Measurements from ENCODE around the gene ARHGAP22.

ARHGAP22 gene

DNA sequence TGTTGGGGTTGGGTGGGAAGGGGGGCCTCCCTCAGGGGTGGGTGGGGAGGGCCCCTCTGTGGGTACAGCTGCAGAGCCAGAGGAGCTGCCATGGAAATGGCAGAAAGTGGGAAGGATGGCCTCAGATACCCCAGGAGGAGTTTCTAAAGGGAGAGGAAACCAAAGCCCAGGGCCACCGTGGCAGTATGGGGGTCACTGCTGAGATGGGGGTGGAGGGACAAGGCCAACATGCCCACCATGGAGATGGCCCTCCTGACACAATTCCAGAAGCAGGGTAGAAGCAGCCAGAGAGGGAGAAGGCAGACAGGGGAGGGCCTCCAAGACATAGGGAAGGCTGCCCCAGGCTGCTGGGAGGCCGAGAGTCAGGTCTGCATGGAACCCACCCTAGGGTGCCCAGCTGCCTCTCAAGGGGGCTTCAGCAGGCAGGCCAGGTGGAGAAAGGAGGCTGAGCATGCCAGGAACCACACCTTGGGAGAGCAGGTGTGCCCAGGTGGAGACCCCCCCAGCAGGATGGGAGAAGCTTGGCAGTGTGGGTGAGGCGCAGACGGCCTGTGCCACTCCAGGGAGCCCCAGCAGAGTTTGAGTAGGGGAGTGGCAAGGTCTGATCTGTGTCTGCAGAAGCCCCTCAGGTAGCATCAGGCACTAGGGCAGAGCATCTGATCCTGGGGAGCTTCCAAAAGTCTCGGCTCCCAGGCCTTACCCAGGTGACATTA, 146.8 kb downstream of the ARHGAP22 start:
- TF ChIP-seq, protein P1, sequence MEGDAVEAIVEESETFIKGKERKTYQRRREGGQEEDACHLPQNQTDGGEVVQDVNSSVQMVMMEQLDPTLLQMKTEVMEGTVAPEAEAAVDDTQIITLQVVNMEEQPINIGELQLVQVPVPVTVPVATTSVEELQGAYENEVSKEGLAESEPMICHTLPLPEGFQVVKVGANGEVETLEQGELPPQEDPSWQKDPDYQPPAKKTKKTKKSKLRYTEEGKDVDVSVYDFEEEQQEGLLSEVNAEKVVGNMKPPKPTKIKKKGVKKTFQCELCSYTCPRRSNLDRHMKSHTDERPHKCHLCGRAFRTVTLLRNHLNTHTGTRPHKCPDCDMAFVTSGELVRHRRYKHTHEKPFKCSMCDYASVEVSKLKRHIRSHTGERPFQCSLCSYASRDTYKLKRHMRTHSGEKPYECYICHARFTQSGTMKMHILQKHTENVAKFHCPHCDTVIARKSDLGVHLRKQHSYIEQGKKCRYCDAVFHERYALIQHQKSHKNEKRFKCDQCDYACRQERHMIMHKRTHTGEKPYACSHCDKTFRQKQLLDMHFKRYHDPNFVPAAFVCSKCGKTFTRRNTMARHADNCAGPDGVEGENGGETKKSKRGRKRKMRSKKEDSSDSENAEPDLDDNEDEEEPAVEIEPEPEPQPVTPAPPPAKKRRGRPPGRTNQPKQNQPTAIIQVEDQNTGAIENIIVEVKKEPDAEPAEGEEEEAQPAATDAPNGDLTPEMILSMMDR (IDR thresholded peaks at IDR 0.05; ENCODE audit: poor library complexity, severe bottlenecking): no peak
- ATAC-seq (ENCODE audit: low read depth): no peak
- Histone ChIP-seq H3K4me3 (ENCODE audit: severe bottlenecking) (no peak overlapping the region), H3K9me3 (ENCODE audit: severe bottlenecking) (no peaks in the 10 kb centered on the region), H3K36me3 (ENCODE audit: low read depth) (no peaks in the 10 kb centered on the region), H3K27me3 (ENCODE audit: insufficient read depth, poor library complexity, severe bottlenecking) (no peaks in the 10 kb centered on the region), H3K27ac (ENCODE audit: poor library complexity, severe bottlenecking) (no peak overlapping the region), H3K4me1 (ENCODE audit: insufficient read depth, poor library complexity, severe bottlenecking) (no peaks in the 10 kb centered on the region)
- peak; percentile 36 for DNase-seq (ENCODE audit: low spot score)

DNA sequence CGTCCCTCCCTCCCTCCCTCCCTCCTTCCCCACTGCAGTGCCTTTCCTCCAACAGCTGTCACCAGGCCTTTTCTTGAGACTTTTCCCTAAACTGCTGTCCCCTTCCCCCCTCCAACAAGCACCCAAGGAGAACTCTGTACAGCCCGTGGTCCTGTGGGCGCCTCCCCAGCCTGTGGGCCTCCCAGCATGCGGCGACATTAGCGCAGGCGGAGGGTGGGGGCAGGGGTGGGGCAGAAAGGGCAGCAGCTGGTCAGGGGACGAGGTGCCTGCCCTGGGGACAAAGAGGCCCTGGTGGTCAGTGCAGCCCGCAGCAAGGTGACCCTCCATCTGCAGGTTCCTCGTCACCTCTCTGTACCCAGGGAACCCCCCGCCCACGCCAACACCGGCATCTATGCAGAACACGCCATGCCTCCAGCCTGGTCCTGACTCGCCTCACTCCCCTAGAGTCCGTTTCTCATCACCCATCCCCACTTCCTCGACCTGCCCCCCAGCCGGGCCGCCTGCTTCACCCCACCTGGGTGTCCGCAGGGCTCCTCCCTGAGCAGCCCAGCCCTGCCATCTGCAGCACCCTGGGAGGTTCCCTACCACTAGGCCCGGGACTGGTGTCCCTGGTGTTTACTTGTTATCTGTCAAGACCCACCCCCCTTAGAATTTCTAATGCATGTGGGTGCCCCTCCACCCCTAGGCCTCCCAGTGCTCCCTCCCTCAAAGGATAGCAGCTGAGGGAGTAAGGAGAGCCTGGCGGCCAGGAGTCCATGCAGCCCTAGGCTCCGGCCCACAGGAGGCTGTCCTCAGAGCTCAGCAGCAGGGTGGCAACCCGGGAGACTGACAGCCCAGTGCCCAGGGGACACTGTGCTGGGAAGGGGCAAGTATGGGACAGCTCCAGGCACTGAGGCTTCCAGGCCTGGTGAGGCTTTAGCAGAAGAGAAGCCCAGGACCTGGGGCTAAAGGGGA, 147.8 kb downstream of the ARHGAP22 start:
- Histone ChIP-seq H3K27ac (ENCODE audit: poor library complexity, severe bottlenecking) (no peak overlapping the region), H3K9me3 (ENCODE audit: severe bottlenecking) (no peaks in the 10 kb centered on the region), H3K27me3 (ENCODE audit: insufficient read depth, poor library complexity, severe bottlenecking) (no peaks in the 10 kb centered on the region), H3K4me1 (ENCODE audit: insufficient read depth, poor library complexity, severe bottlenecking) (no peaks in the 10 kb centered on the region), H3K4me3 (ENCODE audit: severe bottlenecking) (no peak overlapping the region), H3K36me3 (ENCODE audit: low read depth) (no peaks in the 10 kb centered on the region)
- ATAC-seq (ENCODE audit: low read depth) (no peak), DNase-seq (ENCODE audit: low spot score) (peak; percentile 61)
- TF ChIP-seq, protein P1 (IDR thresholded peaks at IDR 0.05; ENCODE audit: poor library complexity, severe bottlenecking): no peak

GRCh38 chr10:48456361-48456804, 148.5 kb downstream of the ARHGAP22 start:
- Histone ChIP-seq H3K36me3 (ENCODE audit: low read depth) (no peaks in the 10 kb centered on the region), H3K4me3 (ENCODE audit: severe bottlenecking) (no peak overlapping the region), H3K27me3 (ENCODE audit: insufficient read depth, poor library complexity, severe bottlenecking) (no peaks in the 10 kb centered on the region), H3K9me3 (ENCODE audit: severe bottlenecking) (no peaks in the 10 kb centered on the region), H3K4me1 (ENCODE audit: insufficient read depth, poor library complexity, severe bottlenecking) (no peaks in the 10 kb centered on the region), H3K27ac (ENCODE audit: poor library complexity, severe bottlenecking) (no peak overlapping the region)
- TF ChIP-seq, protein P1 (IDR thresholded peaks at IDR 0.05; ENCODE audit: poor library complexity, severe bottlenecking): no peak
- peak; percentile 31 for DNase-seq (ENCODE audit: low spot score)
- no peak for ATAC-seq (ENCODE audit: low read depth)

DNA sequence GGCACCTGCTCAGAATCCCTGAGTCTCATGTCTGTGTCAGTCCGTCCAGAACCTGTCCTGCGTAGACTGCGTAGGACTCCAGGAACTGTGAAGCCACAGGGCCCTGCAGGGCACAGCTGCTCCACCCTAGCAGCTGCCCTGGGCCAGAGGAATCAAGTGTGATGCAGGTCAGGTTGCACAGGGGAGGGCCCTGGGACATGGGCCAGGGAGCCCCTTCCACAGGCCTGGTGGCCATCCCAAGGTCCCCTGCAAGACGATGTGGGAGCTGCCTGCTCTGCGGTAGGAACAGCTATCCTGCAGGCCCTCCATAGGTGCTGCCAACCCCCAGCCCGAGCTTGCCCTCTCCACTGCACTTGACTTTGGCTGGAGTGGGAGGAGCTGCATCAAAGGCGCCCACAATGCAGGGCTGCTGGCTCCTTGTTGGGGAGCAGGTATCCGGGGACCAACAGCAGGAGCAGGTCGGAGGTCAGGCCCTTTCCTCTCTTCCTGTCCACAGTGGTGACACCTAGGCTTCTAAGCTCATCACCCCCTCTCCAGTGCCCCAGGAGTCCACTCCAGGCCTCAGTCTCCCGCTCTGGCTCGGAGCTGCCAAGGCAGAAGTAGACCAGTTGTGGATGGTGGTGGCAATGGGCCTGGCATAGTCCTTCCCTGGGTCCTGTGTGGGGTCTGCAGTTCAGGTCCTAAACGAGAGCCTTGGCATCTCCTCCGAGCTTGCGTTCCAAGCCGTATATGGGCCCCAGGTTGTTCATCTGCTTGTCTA, 149.3 kb downstream of the ARHGAP22 start:
- no peaks in the 10 kb centered on the region for H3K9me3 ChIP-seq (ENCODE audit: severe bottlenecking)
- ATAC-seq (ENCODE audit: low read depth) (no peak), DNase-seq (ENCODE audit: low spot score) (peak; percentile 50)
- no peak overlapping the region for H3K27ac ChIP-seq (ENCODE audit: poor library complexity, severe bottlenecking)
- TF ChIP-seq, protein P1 (IDR thresholded peaks at IDR 0.05; ENCODE audit: poor library complexity, severe bottlenecking): no peak
- no peaks in the 10 kb centered on the region for H3K27me3 ChIP-seq (ENCODE audit: insufficient read depth, poor library complexity, severe bottlenecking)
- no peaks in the 10 kb centered on the region for H3K36me3 ChIP-seq (ENCODE audit: low read depth)
- no peak overlapping the region for H3K4me3 ChIP-seq (ENCODE audit: severe bottlenecking)
- no peaks in the 10 kb centered on the region for H3K4me1 ChIP-seq (ENCODE audit: insufficient read depth, poor library complexity, severe bottlenecking)
